OCI-LY7 (cell line): Measurements from ENCODE around the gene NTM. TPM values are rescaled to one million over a fixed set of nuclear protein-coding genes. Genes with fewer than 3 reads are reported as not detected.

Experiments used
- BruUV-seq: library from RNA; stranded (reverse); fragments of 400-500 nt; replicated peaks from 2 replicates; lab custom pipeline; 2021; lab: Mats Ljungman, UMichigan
- CTCF ChIA-PET: fragments of 300-600 bp; sonication (Branson Sonifier 250); formaldehyde crosslinking; loops from one replicate; lab custom pipeline; 2022; ENCODE audit warnings: antibody characterized with exemption; ENCODE audit not compliant: unreplicated experiment; lab: Charles Lee
- POLR2A ChIA-PET: fragments of 300-600 bp; sonication (Branson Sonifier 250); formaldehyde crosslinking; loops from one replicate; lab custom pipeline; 2022; ENCODE audit warnings: antibody characterized with exemption; lab: Charles Lee
- DNase-seq: peaks from one replicate; pipeline ENCODE4 v3.0.0-alpha.2; 2015; ENCODE audit warnings: low spot score
- H2AFZ ChIP-seq: fragments of 200-600 bp; sonication (generic), shearing (Covaris generic); 2 replicates; pipeline ENCODE4 v1.6.1; 2014; ENCODE audit warnings: mild to moderate bottlenecking, antibody characterized with exemption, low read length, moderate library complexity
- H3K27ac ChIP-seq: fragments of 200-600 bp; sonication (generic); 2 replicates; pipeline ENCODE4 v1.5.1; 2014; ENCODE audit warnings: mixed run types, low read depth, mild to moderate bottlenecking, moderate library complexity, low read length, inconsistent platforms; ENCODE audit not compliant: poor library complexity, severe bottlenecking
- H3K36me3 ChIP-seq: fragments of 200-600 bp; sonication (generic); 2 replicates; pipeline ENCODE4 v1.6.1; 2014; ENCODE audit warnings: mild to moderate bottlenecking, antibody characterized with exemption, low read length, moderate library complexity, mixed read lengths; ENCODE audit not compliant: insufficient read depth
- H3K4me1 ChIP-seq: fragments of 200-600 bp; sonication (generic); 2 replicates; pipeline ENCODE4 v1.5.1; 2014; ENCODE audit warnings: mild to moderate bottlenecking, low read length; ENCODE audit not compliant: insufficient read depth, poor library complexity, severe bottlenecking
- H3K4me2 ChIP-seq: fragments of 200-600 bp; sonication (generic); 2 replicates; pipeline ENCODE4 v1.6.1; 2014; ENCODE audit warnings: mild to moderate bottlenecking, low read length
- H3K4me3 ChIP-seq: fragments of 200-600 bp; sonication (generic); 2 replicates; pipeline ENCODE4 v1.5.1; 2014; ENCODE audit warnings: mild to moderate bottlenecking, low read depth, low read length; ENCODE audit not compliant: poor library complexity, severe bottlenecking
- H3K79me2 ChIP-seq: fragments of 200-600 bp; sonication (generic); 2 replicates; pipeline ENCODE4 v1.6.1; 2016; ENCODE audit warnings: low read depth, mild to moderate bottlenecking, low read length, moderate library complexity, mixed read lengths; ENCODE audit not compliant: insufficient read depth
- H3K9me2 ChIP-seq: fragments of 200-600 bp; sonication (generic); 2 replicates; pipeline ENCODE4 v1.6.1; 2016; ENCODE audit warnings: mild to moderate bottlenecking, low read length, mixed read lengths; ENCODE audit not compliant: insufficient read depth
- H3K9me3 ChIP-seq: fragments of 200-600 bp; sonication (generic); 2 replicates; pipeline ENCODE4 v1.6.1; 2014; ENCODE audit warnings: mild to moderate bottlenecking, mixed run types, low read length, mixed read lengths
- H4K20me1 ChIP-seq: fragments of 200-600 bp; sonication (generic); 2 replicates; pipeline ENCODE4 v1.6.1; 2014; ENCODE audit warnings: mild to moderate bottlenecking, antibody characterized with exemption, low read length, moderate library complexity, mixed read lengths; ENCODE audit not compliant: insufficient read depth
- CTCF ChIP-seq: fragments of 200-600 bp; sonication (generic); conservative IDR thresholded peaks from 2 replicates; pipeline ENCODE4 v1.5.1; 2014; ENCODE audit warnings: mild to moderate bottlenecking, antibody characterized with exemption, low read length, moderate library complexity, mixed read lengths
- EZH2phosphoT487 ChIP-seq: fragments of 200-600 bp; sonication (generic); IDR thresholded peaks from 2 replicates; pipeline ENCODE4 v1.6.1; 2018; ENCODE audit warnings: low read depth, borderline replicate concordance, mild to moderate bottlenecking, mixed run types, antibody characterized with exemption, low read length, moderate library complexity, mixed read lengths
- intact Hi-C: fragments of 100-400 bp; cut with micrococcal nuclease; formaldehyde crosslinking; loops from one replicate; pipeline ENCODE4 v1.10.0; 2022; ENCODE audit not compliant: unreplicated experiment
- total RNA-seq, 2 experiments: library from RNA; depleted of rRNA in 1 of 2; stranded (reverse); fragments of >200 nt in 1 of 2; shearing (Covaris generic) in 1 of 2; gene quantifications; 2 replicates each; pipeline ENCODE4 v1.2.3, GENCODE V29; 2014 to 2022

Gene NTM
- total RNA-seq, 2 experiments from 2014 or later: not detected

GRCh38 chr11:131580476-131580875 lies 210.1 kb downstream of the NTM start:
- Histone ChIP-seq H3K9me2 (no peaks in the 10 kb centered on the region), H2AFZ (no peak overlapping the region), H3K4me3 (no peak overlapping the region), H3K79me2 (no peaks in the 10 kb centered on the region), H3K4me1 (no peaks in the 10 kb centered on the region), H3K4me2 (no peak overlapping the region), H4K20me1 (no peaks in the 10 kb centered on the region), H3K9me3 (no peaks in the 10 kb centered on the region), H3K27ac (no peak overlapping the region), H3K36me3 (no peaks in the 10 kb centered on the region)
- no peak for TF ChIP-seq CTCF
- no peak for TF ChIP-seq EZH2phosphoT487
- ChIA-PET CTCF (no interaction called here), POLR2A (no interaction called here)
- BruUV-seq: no TSS peak
- DNase-seq: no peak
- intact Hi-C loops: loop anchor here (1.0 kb wide), 1 partner anchor 94 kb away; no protein-coding TSS in a partner anchor

GRCh38 chr11:131581046-131581445 lies 210.6 kb downstream of the NTM start:
- no TSS peak for BruUV-seq
- H3K79me2 ChIP-seq: no peaks in the 10 kb centered on the region
- ChIA-PET POLR2A (no interaction called here), CTCF (no interaction called here)
- no peak overlapping the region for H2AFZ ChIP-seq
- H3K4me1 ChIP-seq: no peaks in the 10 kb centered on the region
- no peak for DNase-seq
- no peaks in the 10 kb centered on the region for H3K9me3 ChIP-seq
- TF ChIP-seq CTCF: no peak
- TF ChIP-seq EZH2phosphoT487: no peak
- H4K20me1 ChIP-seq: no peaks in the 10 kb centered on the region
- intact Hi-C loops: no loop called here
- no peak overlapping the region for H3K27ac ChIP-seq
- H3K4me3 ChIP-seq: no peak overlapping the region
- H3K36me3 ChIP-seq: no peaks in the 10 kb centered on the region
- no peaks in the 10 kb centered on the region for H3K9me2 ChIP-seq
- no peak overlapping the region for H3K4me2 ChIP-seq

- CTCF ChIA-PET: no interaction called here
- H3K9me2 ChIP-seq: no peaks in the 10 kb centered on the region
- no peak for DNase-seq
These were observed 211.7 kb downstream of the NTM start for GRCh38 chr11:131582021-131582525.

More at GRCh38 chr11:131582021-131582525, 211.7 kb downstream of the NTM start:
- H3K79me2 ChIP-seq: no peaks in the 10 kb centered on the region
- POLR2A ChIA-PET: interaction anchor here (0.7 kb wide), 1 partner anchor 463 kb away, joined by 3 read pairs; no protein-coding TSS in a partner anchor
- no peak overlapping the region for H3K4me3 ChIP-seq
- intact Hi-C loops: no loop called here
- H3K36me3 ChIP-seq: no peaks in the 10 kb centered on the region
- no peaks in the 10 kb centered on the region for H3K9me3 ChIP-seq
- no peak overlapping the region for H3K4me2 ChIP-seq
- no TSS peak for BruUV-seq
- no peak overlapping the region for H3K27ac ChIP-seq
- no peaks in the 10 kb centered on the region for H4K20me1 ChIP-seq
- no peaks in the 10 kb centered on the region for H3K4me1 ChIP-seq
- H2AFZ ChIP-seq: no peak overlapping the region
- TF ChIP-seq EZH2phosphoT487 (no peak), CTCF (no peak)
